ENCODE results near the gene GSS. TPM values are rescaled to one million over a fixed set of nuclear protein-coding genes. Genes with fewer than 3 reads are reported as not detected.

The GSS gene
- total and polyA plus RNA-seq, 2 of the 8 experiments (the other 6 are each of a cell fraction or from before 2014, with no cell fraction given) = 34.6 to 43.2 TPM

- TF ChIP-seq RNF2 (IDR thresholded peaks at IDR 0.05; ENCODE audit: borderline replicate concordance, low read depth, low read length, missing control alignments, poor library complexity, severe bottlenecking) (no peak), CBX5 (IDR thresholded peaks at IDR 0.05; ENCODE audit: low read depth, low read length) (no peak), HDAC6 (IDR thresholded peaks at IDR 0.05; ENCODE audit: low read depth, low read length) (no peak), ATF3 (IDR thresholded peaks at IDR 0.05; ENCODE audit: insufficient read depth, low read depth, low read length) (no peak), JUND (IDR thresholded peaks at IDR 0.05; ENCODE audit: low read length) (no peak), SIRT6 (IDR thresholded peaks at IDR 0.05; ENCODE audit: low read length) (no peak), SP4 (IDR thresholded peaks at IDR 0.05; ENCODE audit: low read length) (no peak), KDM1A (IDR thresholded peaks at IDR 0.05; ENCODE audit: borderline replicate concordance, low read length) (no peak)
These were observed 1.3 kb upstream of the GSS start (continued) for GRCh38 chr20:34956751-34957472.

All from H1 (cell line).